GM19239 (cell line): ENCODE data around the gene INPP4B.
A peak's percentile ranks its signal among the peaks of the same experiment; 100 is the strongest.

Source experiments
- DNase-seq: peaks from one replicate; pipeline ENCODE4 v3.0.0; 2011; ENCODE audit warnings: low spot score; ENCODE audit not compliant: insufficient read length
- FAIRE-seq: peaks from 2 replicates; lab custom pipeline; 2011; peaks lifted over from hg19 to GRCh38; lab: Jason Lieb, UNC

The INPP4B gene

GRCh38 chr4:142334931-142335330, 511.2 kb downstream of the INPP4B start:
- FAIRE-seq: no peak

GRCh38 chr4:142331646-142332045, 514.5 kb downstream of the INPP4B start:
- FAIRE-seq (no peak), DNase-seq (no peak)

More at GRCh38 chr4:142334931-142335330, 511.2 kb downstream of the INPP4B start:
- no peak for DNase-seq

DNA sequence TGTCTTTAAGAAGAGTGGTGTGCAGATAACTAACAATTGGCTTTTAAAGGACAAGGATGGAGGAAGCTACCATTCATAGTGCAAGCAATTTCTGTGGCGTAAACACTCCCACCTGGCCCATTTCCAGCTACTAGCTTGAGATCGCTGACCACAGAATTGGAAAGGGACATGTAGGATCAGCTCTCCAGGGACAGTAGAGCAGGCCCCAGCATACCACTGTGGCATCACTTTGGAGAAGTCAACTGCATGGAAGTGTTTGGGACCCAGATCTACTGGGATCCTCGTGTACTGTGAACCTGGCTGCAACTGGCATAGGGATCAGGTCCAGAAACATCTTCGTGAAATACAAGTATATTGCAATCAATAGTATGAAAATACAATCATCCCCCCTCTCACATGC, 515.0 kb downstream of the INPP4B start:
- FAIRE-seq (no peak), DNase-seq (no peak)

DNA sequence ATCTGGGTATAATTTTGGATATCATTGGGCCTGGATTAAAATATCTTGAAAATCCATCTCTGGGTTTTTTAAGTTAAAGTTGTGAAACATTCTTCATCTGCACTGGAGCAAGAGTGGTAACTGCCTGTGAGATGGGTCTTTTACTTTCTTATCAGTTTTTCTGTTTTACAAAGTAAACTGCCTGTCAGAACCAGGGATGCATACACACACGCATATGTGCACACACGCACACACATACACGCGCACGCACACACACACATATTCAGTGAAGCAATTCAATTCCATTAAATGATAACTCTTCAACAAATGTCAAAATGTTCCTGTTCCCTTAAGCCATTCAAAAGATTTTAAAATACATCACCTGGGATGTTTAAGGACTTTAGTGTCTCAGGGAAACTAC, 515.8 kb downstream of the INPP4B start:
- DNase-seq: no peak
- no peak for FAIRE-seq

- FAIRE-seq (no peak), DNase-seq (no peak)
Measured at GRCh38 chr4:142329313-142329712, 516.8 kb downstream of the INPP4B start.

GRCh38 chr4:142326181-142326580, 519.9 kb downstream of the INPP4B start:
- DNase-seq (no peak), FAIRE-seq (no peak)

DNA sequence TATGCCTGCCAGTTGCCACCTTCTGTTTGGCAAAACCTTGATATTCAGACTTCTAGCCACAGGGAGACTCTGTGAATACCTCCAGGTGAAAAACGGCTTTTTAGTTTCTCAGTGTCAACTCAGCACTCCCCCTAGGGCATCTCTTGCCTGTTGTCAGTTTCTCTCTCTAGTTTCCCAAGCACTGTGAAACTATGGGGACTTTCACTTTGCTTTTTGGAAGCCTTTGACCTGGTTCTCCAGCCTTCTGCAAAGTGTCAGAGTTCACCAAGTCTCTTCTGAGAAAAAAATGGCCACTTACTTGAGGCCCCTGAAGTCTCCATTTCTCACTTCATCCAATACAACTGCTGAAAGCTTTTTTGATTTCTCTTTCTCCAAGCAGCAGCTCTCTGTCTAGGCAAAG, 521.5 kb downstream of the INPP4B start:
- FAIRE-seq: peak; percentile 42
- DNase-seq: no peak

DNA sequence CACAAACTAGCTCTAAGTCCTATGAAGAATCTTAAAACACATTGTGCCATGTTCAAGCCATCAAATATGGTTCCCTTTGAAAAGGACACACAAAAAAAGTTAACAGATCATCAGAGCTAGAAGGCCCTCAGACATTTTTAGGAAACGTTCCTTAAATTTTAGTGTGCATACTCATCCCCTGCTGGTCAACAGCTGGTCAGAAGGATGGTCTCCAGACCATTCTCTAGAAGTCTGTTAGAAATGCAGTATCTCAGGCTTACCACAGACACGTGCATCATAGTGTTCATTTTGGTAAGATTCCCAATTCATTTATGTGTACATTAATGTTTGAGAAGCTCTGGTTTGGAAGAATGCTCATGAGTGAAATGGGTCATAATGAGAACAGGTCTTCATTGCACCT, 523.1 kb downstream of the INPP4B start:
- no peak for FAIRE-seq
- DNase-seq: no peak

DNA sequence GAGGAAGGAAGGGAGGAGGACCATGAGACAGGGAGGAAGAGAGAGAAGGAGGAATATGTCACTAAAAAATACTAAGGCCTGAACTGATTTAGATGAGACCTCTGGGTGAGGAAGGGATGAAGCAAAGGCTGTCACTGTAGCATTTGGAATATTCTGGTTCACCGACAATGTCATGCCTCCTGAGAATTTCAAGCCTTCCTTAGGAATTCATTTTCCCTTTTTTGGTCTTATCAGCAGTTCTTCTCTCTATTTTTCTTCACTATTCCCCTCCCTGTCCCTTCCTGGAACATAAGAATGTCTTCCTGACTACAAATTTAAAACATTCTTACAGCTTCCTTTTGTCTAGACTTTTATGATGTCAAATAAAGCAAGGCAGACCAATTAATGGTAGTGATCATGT, 527.8 kb downstream of the INPP4B start:
- no peak for DNase-seq

DNA sequence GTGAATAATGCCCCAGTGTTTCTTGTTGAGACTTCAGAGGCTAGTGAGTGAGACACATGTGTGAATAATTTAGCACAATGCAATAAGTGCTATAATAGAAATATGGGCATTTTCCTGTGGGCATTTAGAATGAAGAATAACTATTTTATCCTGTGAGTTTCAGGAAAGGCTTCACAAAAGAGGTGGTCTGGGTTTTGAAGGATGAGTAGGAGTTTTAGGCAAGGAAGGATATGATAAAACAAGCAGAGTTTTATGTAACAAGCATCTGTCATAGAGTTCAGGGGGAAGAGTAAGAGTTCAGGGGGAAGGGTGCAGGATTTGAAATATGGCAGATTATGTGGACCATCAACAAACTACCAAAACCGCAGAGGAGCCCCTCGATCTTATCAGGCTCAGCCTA, 529.2 kb downstream of the INPP4B start:
- DNase-seq (no peak), FAIRE-seq (no peak)

More for the DNA sequence above, 527.8 kb downstream of the INPP4B start:
- FAIRE-seq: no peak

DNA sequence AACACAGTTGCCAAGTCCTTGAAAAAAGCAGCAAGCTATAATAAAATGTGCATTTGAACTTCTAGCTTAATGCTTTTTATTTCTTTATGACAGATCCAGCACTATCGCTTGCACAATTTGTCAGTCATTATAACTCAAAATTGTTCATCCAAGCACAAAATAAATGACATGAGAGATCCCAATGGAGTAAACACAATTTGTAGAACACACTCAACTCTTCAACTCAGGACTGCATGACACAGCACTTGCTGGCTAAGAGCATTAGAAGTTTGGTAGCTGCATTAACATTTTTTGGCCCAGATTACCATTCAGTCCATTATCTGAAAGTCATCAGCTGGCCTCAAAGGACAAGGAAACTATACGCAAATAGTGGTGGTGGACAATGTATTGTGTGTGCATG, 530.1 kb downstream of the INPP4B start:
- FAIRE-seq (no peak), DNase-seq (no peak)

DNA sequence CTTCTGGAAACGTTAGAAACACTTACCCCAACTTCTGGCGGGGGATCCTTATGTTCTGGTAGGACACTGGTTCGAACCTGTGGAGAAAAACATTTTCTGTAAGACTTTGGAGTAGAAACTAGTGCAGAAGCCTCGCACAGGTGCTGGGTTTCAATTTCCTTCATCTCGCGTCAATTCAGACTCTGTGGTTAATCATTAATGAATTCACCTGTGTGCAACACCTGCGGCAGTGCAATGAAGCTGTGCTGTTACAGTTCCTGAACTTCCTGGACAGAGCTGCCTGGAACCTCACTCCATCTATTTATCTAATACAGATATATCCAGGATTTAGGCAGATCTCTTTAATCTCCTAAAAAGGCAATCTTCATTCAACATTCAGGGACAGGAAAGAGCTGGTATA, 531.4 kb downstream of the INPP4B start:
- DNase-seq: no peak
- no peak for FAIRE-seq

DNA sequence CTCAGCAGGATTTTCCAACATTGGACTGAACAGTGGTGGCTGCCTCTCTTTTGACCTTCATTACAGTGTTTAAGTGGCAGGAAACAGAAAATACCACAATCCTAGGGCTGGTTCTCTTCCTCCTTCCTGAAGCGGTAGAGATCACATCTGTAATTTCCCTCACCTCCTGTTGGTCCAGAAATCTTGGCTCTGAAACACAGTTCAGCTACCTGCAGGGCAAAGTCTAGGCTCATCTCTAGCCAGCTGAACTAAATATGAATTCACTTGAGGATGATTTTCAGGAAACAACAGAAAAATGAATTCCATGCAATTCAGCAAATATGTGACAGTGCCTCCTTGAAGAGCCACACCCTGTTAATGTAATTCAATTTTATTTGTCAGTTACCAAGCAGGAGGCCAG, 531.9 kb downstream of the INPP4B start:
- FAIRE-seq (no peak), DNase-seq (no peak)

- DNase-seq (no peak), FAIRE-seq (no peak)
Measured at GRCh38 chr4:142312391-142312790, 533.7 kb downstream of the INPP4B start.

DNA sequence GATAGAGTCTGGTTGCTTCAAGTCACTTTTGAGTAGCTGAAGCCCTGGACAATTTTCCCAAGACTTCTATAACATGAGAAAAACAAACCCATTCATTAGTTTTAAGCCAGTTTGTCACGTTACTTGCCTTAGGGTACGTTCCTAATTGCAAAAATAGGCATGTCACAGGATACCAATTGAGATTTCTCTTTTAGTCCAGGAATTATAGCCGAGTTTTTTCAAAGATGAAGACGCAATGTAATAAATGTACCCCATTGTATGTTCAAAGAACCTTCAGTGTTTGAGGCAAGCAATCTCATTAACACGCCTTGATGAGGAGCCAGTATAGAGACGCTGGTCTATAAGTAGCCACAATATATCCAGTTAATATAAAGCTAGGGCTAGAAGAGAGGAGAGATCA, 534.2 kb downstream of the INPP4B start:
- DNase-seq (no peak), FAIRE-seq (no peak)

DNA sequence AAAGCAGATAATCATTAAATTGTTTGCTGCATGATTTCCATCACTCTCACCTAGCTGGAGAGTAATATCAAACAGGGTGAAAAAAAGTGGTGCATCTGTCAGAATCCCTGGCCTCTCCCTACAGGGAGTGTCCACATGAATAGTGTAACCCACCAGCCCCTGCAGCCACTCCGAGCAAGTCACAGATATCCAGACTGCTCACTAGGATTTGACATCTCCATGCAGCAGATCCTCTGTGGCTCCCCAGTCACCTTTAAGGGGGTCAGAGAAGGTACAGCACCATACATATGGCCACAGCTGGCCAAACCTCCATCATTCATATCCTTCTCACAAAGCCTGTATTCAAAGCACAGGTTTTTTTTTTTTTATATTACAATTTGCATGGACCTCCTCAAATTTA, 536.3 kb downstream of the INPP4B start:
- DNase-seq (no peak), FAIRE-seq (no peak)

DNA sequence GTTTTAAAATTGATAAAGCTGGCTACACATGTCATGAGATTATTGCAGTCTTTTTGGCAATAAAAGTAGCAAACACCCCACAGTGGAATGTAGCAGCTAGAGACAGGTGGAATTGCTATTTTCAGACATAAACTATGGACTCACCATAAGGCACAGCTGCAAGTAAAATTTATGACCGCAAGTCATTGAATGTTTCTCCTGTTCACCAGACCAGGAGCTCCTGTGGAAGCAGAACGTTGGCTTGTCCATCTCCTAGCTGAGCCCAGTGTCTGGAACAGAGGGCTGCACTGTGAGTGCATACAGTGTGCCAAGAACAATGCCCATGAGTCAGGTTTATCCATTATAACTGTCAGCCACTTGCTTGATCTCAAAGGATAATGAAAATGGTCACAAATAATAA, 538.2 kb downstream of the INPP4B start:
- no peak for FAIRE-seq
- no peak for DNase-seq

DNA sequence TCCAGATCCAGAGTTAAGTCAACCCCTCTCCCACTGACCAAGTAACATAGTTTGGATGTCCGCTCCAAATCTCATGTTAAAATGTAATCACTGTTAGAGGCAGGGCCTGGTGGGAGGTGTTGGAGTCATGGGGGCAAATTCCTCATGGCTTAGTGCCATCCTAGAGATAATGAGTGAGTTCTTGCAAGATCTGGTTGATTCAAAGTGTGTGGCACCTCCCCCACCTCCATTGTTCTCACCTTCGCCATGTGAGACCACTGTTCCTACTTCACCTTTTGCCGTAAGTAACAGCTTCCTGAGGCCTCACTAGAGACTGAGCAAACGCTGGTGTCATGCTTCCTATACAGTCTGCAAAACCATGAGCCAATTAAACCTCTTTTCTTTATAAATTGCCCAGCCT, 548.8 kb downstream of the INPP4B start:
- no peak for DNase-seq
- FAIRE-seq: no peak

GRCh38 chr4:142293536-142293935, 552.6 kb downstream of the INPP4B start:
- DNase-seq (no peak), FAIRE-seq (no peak)

GRCh38 chr4:142292231-142292630, 553.9 kb downstream of the INPP4B start:
- FAIRE-seq (no peak), DNase-seq (no peak)

DNA sequence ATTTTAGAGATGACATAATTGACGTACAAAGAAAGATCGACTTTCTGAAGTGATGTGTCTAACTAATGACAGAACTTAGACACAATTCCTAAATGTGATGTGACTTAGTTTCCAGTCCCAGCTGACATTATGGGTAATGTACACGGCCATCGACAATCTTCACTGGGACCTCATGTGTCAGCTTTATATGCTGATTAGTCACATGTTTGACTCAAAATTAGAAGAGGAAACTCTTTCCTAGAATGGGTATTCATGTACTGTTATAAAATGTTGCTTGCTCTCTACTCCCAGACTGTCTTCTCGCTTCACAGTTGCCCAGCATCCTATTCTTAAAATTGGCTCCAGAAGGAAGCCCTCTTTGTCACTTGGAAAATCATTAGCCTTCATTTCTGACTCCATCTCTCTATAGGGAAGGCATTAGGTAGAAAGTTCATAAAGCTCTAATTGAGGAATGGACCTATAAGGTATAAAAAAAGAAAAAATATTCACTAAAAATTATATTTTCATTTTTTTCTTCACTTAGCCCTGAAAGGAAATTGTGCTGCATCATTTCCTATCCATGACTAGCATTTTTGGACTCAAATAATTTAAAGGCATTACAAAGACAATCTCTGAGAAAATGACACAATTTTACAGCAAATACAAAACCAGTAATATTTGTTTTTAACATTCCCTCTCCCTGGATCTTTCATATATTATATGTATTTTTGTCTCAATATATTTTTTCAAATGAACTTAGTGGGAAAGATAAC, 554.6 kb downstream of the INPP4B start:
- FAIRE-seq (no peak), DNase-seq (no peak)

- FAIRE-seq (no peak), DNase-seq (no peak)
Measured at GRCh38 chr4:142287371-142287770, 558.7 kb downstream of the INPP4B start.

GRCh38 chr4:142285222-142285583, 560.9 kb downstream of the INPP4B start:
- FAIRE-seq (no peak), DNase-seq (no peak)
